H1 (cell line): Measurements from ENCODE around the gene BIN2. TPM values are rescaled to one million over a fixed set of nuclear protein-coding genes. Genes with fewer than 3 reads are reported as not detected.

Experiments used
- CTCF ChIA-PET: fragments of 300-600 bp; sonication (Branson Sonifier 250); formaldehyde crosslinking; loops from one replicate; lab custom pipeline; 2021; ENCODE audit not compliant: partially characterized antibody; lab: Charles Lee
- POLR2A ChIA-PET: fragments of 300-600 bp; sonication (Branson Sonifier 250); formaldehyde crosslinking; loops from one replicate; lab custom pipeline; 2021; ENCODE audit warnings: inconsistent platforms; ENCODE audit not compliant: partially characterized antibody; lab: Charles Lee
- DNase-seq, 2 experiments: peaks; one replicate each; pipeline versions ENCODE4 v3.0.0 to v3.0.0-alpha.2; 2010 to 2022; ENCODE audit warnings: low spot score in 2 of 2, low read depth in 1 of 2, mixed read lengths in 1 of 2
- FAIRE-seq: peaks from 2 replicates; lab custom pipeline; 2011; peaks lifted over from hg19 to GRCh38; lab: Jason Lieb, UNC
- H2AFZ ChIP-seq: 2 replicates; pipeline ENCODE4 v1.8.1; 2012; ENCODE audit warnings: low read length, inconsistent platforms
- H2AK5ac ChIP-seq: 2 replicates; pipeline ENCODE4 v1.6.1; 2013; ENCODE audit warnings: low read depth, low read length
- H2BK120ac ChIP-seq: replicated peaks from 2 replicates; pipeline ENCODE3; 2013; ENCODE audit warnings: low read depth, low read length, inconsistent platforms
- H2BK12ac ChIP-seq: 2 replicates; pipeline ENCODE4 v1.6.1; 2013; ENCODE audit warnings: low read depth, low read length
- H2BK15ac ChIP-seq: 2 replicates; pipeline ENCODE4 v1.6.1; 2013; ENCODE audit warnings: low read length
- H2BK20ac ChIP-seq: 2 replicates; pipeline ENCODE4 v1.6.1; 2013; ENCODE audit warnings: low read length
- H2BK5ac ChIP-seq: 2 replicates; pipeline ENCODE4 v1.6.1; 2013; ENCODE audit warnings: low read depth, low read length
- H3K14ac ChIP-seq: 2 replicates; pipeline ENCODE4 v1.6.1; 2013; ENCODE audit warnings: inconsistent platforms; ENCODE audit not compliant: insufficient read length
- H3K18ac ChIP-seq: 2 replicates; pipeline ENCODE4 v1.6.1; 2013; ENCODE audit warnings: low read length; ENCODE audit errors: extremely low read depth
- H3K23ac ChIP-seq: 2 replicates; pipeline ENCODE4 v1.6.1; 2013; ENCODE audit warnings: inconsistent platforms; ENCODE audit not compliant: insufficient read length
- H3K23me2 ChIP-seq: 2 replicates; pipeline ENCODE4 v1.6.1; 2013; ENCODE audit warnings: low read depth, low read length
- H3K27ac ChIP-seq: 2 replicates; pipeline ENCODE4 v1.6.1; 2011; ENCODE audit warnings: low read depth, low read length, inconsistent platforms
- H3K27me3 ChIP-seq, 4 experiments: replicated peaks in 1 of 4; 1 replicate in 1 of 4; 2 replicates in 3 of 4; pipeline versions ENCODE4 v1.6.1 to v1.8.1; 2011 to 2013; ENCODE audit warnings: low read length in 3 of 4, mild to moderate bottlenecking in 3 of 4, inconsistent platforms in 2 of 4, mixed read lengths in 2 of 4, moderate library complexity in 1 of 4; ENCODE audit not compliant: control insufficient read depth in 3 of 4, insufficient read depth in 3 of 4; ENCODE audit errors: extremely low read depth in 1 of 4
- H3K36me3 ChIP-seq, 4 experiments: 2 replicates each; pipeline versions ENCODE4 v1.6.1 to v1.8.1; 2011 to 2013; ENCODE audit warnings: mild to moderate bottlenecking in 4 of 4, low read length in 3 of 4, moderate library complexity in 2 of 4, control low read depth in 1 of 4, inconsistent platforms in 1 of 4; ENCODE audit not compliant: insufficient read depth in 4 of 4, control insufficient read depth in 2 of 4
- H3K4ac ChIP-seq: replicated peaks from 2 replicates; pipeline ENCODE3; 2013; ENCODE audit warnings: low read length, low read depth, mixed read lengths, inconsistent platforms; ENCODE audit not compliant: insufficient read length
- H3K4me1 ChIP-seq, 4 experiments: replicated peaks in 1 of 4; 1 replicate in 1 of 4; 2 replicates in 3 of 4; pipeline versions ENCODE4 v1.6.1 to v1.8.1; 2011 to 2013; ENCODE audit warnings: low read length in 3 of 4, inconsistent platforms in 2 of 4, mixed read lengths in 1 of 4; ENCODE audit not compliant: insufficient read depth in 4 of 4, control insufficient read depth in 3 of 4
- H3K4me2 ChIP-seq, 2 experiments: 2 replicates each; pipeline versions ENCODE4 v1.6.1 to v1.8.1; 2011 to 2013; ENCODE audit warnings: low read depth in 2 of 2, low read length in 2 of 2, control low read depth in 1 of 2, inconsistent platforms in 1 of 2, mild to moderate bottlenecking in 1 of 2; ENCODE audit not compliant: insufficient read depth in 1 of 2
- H3K4me3 ChIP-seq, 4 experiments: fragments of 200-600, 300-600 bp in 1 of 4; sonication (generic), shearing (Covaris generic), sonication (Bioruptor Twin) in 1 of 4; 2 replicates each; pipeline versions ENCODE4 v1.5.1 to v1.8.1; 2011 to 2016; ENCODE audit warnings: low read length in 4 of 4, low read depth in 3 of 4, control low read depth in 2 of 4, inconsistent platforms in 2 of 4, mild to moderate bottlenecking in 2 of 4, mixed read lengths in 1 of 4, moderate library complexity in 1 of 4; ENCODE audit not compliant: insufficient read depth in 2 of 4; ENCODE audit errors: extremely low read depth in 1 of 4
- H3K56ac ChIP-seq: replicated peaks from 2 replicates; pipeline ENCODE3; 2013; ENCODE audit warnings: low read depth, mild to moderate bottlenecking, mixed read lengths, low read length, inconsistent platforms; ENCODE audit not compliant: insufficient read length
- H3K79me1 ChIP-seq: 2 replicates; pipeline ENCODE4 v1.6.1; 2013; ENCODE audit warnings: low read depth, low read length, control low read depth
- H3K79me2 ChIP-seq, 2 experiments: 2 replicates each; pipeline versions ENCODE4 v1.6.1 to v1.8.1; 2012 to 2013; ENCODE audit warnings: low read length in 2 of 2, mild to moderate bottlenecking in 2 of 2, inconsistent platforms in 1 of 2; ENCODE audit not compliant: insufficient read depth in 2 of 2, control insufficient read depth in 1 of 2
- H3K9ac ChIP-seq, 4 experiments: replicated peaks in 1 of 4; 1 replicate in 1 of 4; 2 replicates in 3 of 4; pipeline versions ENCODE4 v1.6.1 to v1.8.1; 2011 to 2013; ENCODE audit warnings: low read depth in 3 of 4, low read length in 3 of 4, control low read depth in 2 of 4, mild to moderate bottlenecking in 2 of 4, moderate library complexity in 2 of 4, inconsistent platforms in 1 of 4; ENCODE audit errors: extremely low read depth in 1 of 4
- H3K9me3 ChIP-seq, 2 experiments: 2 replicates each; pipeline versions ENCODE4 v1.6.1 to v1.8.1; 2012 to 2013; ENCODE audit warnings: mild to moderate bottlenecking in 2 of 2, moderate library complexity in 2 of 2, control low read depth in 1 of 2, inconsistent platforms in 1 of 2, low read depth in 1 of 2, low read length in 1 of 2, mixed read lengths in 1 of 2; ENCODE audit not compliant: insufficient read depth in 2 of 2
- H4K20me1 ChIP-seq, 2 experiments: replicated peaks in 1 of 2; 2 replicates each; pipeline versions ENCODE3 to v1.8.1; 2011 to 2013; ENCODE audit warnings: inconsistent platforms in 2 of 2, low read length in 2 of 2, mild to moderate bottlenecking in 1 of 2; ENCODE audit not compliant: insufficient read depth in 2 of 2, control insufficient read depth in 1 of 2
- H4K5ac ChIP-seq: 2 replicates; pipeline ENCODE4 v1.6.1; 2013; ENCODE audit warnings: low read length, low read depth, mixed read lengths, inconsistent platforms; ENCODE audit not compliant: insufficient read length
- H4K8ac ChIP-seq: 2 replicates; pipeline ENCODE4 v1.8.0; 2013; ENCODE audit warnings: mild to moderate bottlenecking, moderate library complexity, low read length, inconsistent platforms; ENCODE audit not compliant: insufficient read depth; ENCODE audit errors: extremely low read depth
- H4K91ac ChIP-seq: replicated peaks from 2 replicates; pipeline ENCODE3; 2013; ENCODE audit warnings: low read length, mixed read lengths, inconsistent platforms; ENCODE audit not compliant: insufficient read length
- KDM1A ChIP-seq: fragments of 200-600, 300-600 bp; sonication (generic); IDR thresholded peaks from 2 replicates; pipeline ENCODE4 v1.7.1; 2016; ENCODE audit warnings: mild to moderate bottlenecking, low read length, borderline replicate concordance
- RAD21 ChIP-seq, 2 experiments: IDR thresholded peaks in 1 of 2; conservative IDR thresholded peaks in 1 of 2; 2 replicates each; pipeline ENCODE4 v1.6.1; 2011; ENCODE audit warnings: low read depth in 2 of 2, low read length in 2 of 2, improper control_type of control experiment in 1 of 2, inconsistent platforms in 1 of 2, mild to moderate bottlenecking in 1 of 2, moderate library complexity in 1 of 2
- WGBS, 2 experiments: shearing (Covaris generic) in 1 of 2; methylation state at CpG; one replicate each; pipeline versions ENCODE4 v1.1.6 to v1.1.7; 2013 to 2015; ENCODE audit warnings: low lambda C conversion rate in 2 of 2, mixed read lengths in 2 of 2, inconsistent platforms in 1 of 2, low coverage in 1 of 2, missing lambda C conversion rate in 1 of 2; ENCODE audit not compliant: insufficient replicate concordance in 2 of 2, insufficient coverage in 1 of 2, insufficient read length in 1 of 2; ENCODE audit errors: extremely low coverage in 1 of 2, missing lambda C conversion rate in 1 of 2; 5-methylcytosine and 5-hydroxymethylcytosine counted together
- polyA plus RNA-seq, 7 experiments: library from polyadenylated mRNA; depleted of rRNA in 3 of 7; stranded (reverse) in 5 of 7; unstranded in 2 of 7; fragments of >200 nt in 5 of 7; fragments of 200-250 nt in 2 of 7; gene quantifications; 1 replicate in 5 of 7; 2 replicates in 1 of 7; 4 replicates in 1 of 7; pipeline versions ENCODE4 v1.2.1 to v1.2.3, GENCODE V29; 2011 to 2013; ENCODE audit warnings: missing spikeins in 2 of 7, mixed read lengths in 2 of 7
- total RNA-seq: library from RNA; stranded (reverse); fragmentation: NEBNext Ultra II Directional; extraction: Animal tissue kit (Norgen Biotek cat#: 25700); gene quantifications from 2 replicates; pipeline ENCODE4 v1.2.1, GENCODE V29; 2021
- TF ChIP-seq, protein P1 (sequence below): IDR thresholded peaks from 2 replicates; pipeline ENCODE4 v1.6.1; 2012; ENCODE audit warnings: inconsistent platforms

Gene BIN2
- total and polyA plus RNA-seq, 2 of the 8 experiments (the other 6 are each of a cell fraction or from before 2014, with no cell fraction given): not detected

- Histone ChIP-seq H3K23me2 (no peaks in the 10 kb centered on the region; the same call in 1 of the 2 replicates), H3K27me3 (no peaks in the 10 kb centered on the region), H3K79me1 (no peaks in the 10 kb centered on the region), H3K56ac (no peak overlapping the region), H3K79me2 (no peaks in the 10 kb centered on the region), H4K5ac (no peak overlapping the region), H3K18ac (no peak overlapping the region), H2BK15ac (no peak overlapping the region), H2AK5ac (no peak overlapping the region), H3K4me3 (no peak overlapping the region), H3K36me3 (peaks cover 0 to 8% (median 1%) of the 10 kb centered on the region in 4 experiments; a peak in 5 of 8 replicates), H2BK20ac (no peak overlapping the region), H3K4me1 (peaks cover 0 to 6% (median 3%) of the 10 kb centered on the region in 4 experiments; a peak in 2 of 7 replicates), H2BK12ac (no peak overlapping the region), H2BK5ac (no peak overlapping the region), H3K27ac (no peak overlapping the region), H3K23ac (no peak overlapping the region), H2AFZ (no peak overlapping the region), H4K91ac (no peak overlapping the region), H3K9ac (no peak overlapping the region; a peak in 1 of 7 replicates), H3K9me3 (no peaks in the 10 kb centered on the region), H3K4ac (no peak overlapping the region), H3K14ac (no peak overlapping the region), H2BK120ac (no peak overlapping the region), H4K20me1 (no peaks in the 10 kb centered on the region), H4K8ac (no peak overlapping the region), H3K4me2 (no peak overlapping the region)
- no peak for DNase-seq
- POLR2A ChIA-PET: interaction anchor here (0.8 to 1.8 kb wide), 9 partner anchors 10 to 22 kb away, joined by 3 to 9 read pairs (median 5); partner anchors contain the start of gene GALNT6
- WGBS, 2 experiments: 90% methylated on average over 2 of the region's 2 CpGs; no CpG with 5 or more reads in 1 of the 2 experiments
- no peak for FAIRE-seq
- CTCF ChIA-PET: interaction anchor here (0.6 to 2.2 kb wide), 11 partner anchors 9 to 651 kb away, joined by 3 to 6 read pairs (median 3); no protein-coding TSS in a partner anchor
- TF ChIP-seq RAD21 (IDR thresholded peaks at IDR 0.05 in 1 of 2, conservative IDR thresholded peaks at IDR 0.05 in 1 of 2; ENCODE audit: low read depth in 2 of 2, low read length in 2 of 2) (peak in 1 of 2 experiments; percentile 21; a peak in 1 of 4 replicates), KDM1A (no peak)
- TF ChIP-seq, protein P1, sequence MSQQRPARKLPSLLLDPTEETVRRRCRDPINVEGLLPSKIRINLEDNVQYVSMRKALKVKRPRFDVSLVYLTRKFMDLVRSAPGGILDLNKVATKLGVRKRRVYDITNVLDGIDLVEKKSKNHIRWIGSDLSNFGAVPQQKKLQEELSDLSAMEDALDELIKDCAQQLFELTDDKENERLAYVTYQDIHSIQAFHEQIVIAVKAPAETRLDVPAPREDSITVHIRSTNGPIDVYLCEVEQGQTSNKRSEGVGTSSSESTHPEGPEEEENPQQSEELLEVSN: no peak
These were observed 48.0 kb upstream of the BIN2 start for GRCh38 chr12:51372021-51372420.
